ENCODE measurements around the gene TBCK. TPM values are rescaled to one million over a fixed set of nuclear protein-coding genes. Genes with fewer than 3 reads are reported as not detected.
A peak's percentile ranks its signal among the peaks of the same experiment; 100 is the strongest.

TBCK gene
- total RNA-seq, 1 donor from 2014 or later = 36.1 TPM

GRCh38 chr4:106247600-106247999 is 68.4 kb downstream of the TBCK start:
- no peak overlapping the region for H3K4me3 ChIP-seq
- H3K36me3 ChIP-seq = peaks cover 0 to 15% of the 10 kb centered on the region in 2 donors

GRCh38 chr4:106246441-106246840 is 69.6 kb downstream of the TBCK start:
- Histone ChIP-seq H3K4me1 (no peaks in the 10 kb centered on the region), H3K27ac (no peak overlapping the region), H3K4me3 (no peak overlapping the region), H3K36me3 (peaks cover 0 to 15% of the 10 kb centered on the region in 2 donors), H3K27me3 (no peaks in the 10 kb centered on the region), H3K9me3 (no peaks in the 10 kb centered on the region)
- DNase-seq (ENCODE audit: extremely low spot score in 2 of 2) = no peak
- intact Hi-C loops (cut with DNase I) = no loop called here
- TF ChIP-seq CTCF (IDR thresholded peaks at IDR 0.05) (no peak), POLR2AphosphoS5 (IDR thresholded peaks at IDR 0.05; ENCODE audit: insufficient read depth in 1 of 2, low read depth in 1 of 2) (no peak), POLR2A (IDR thresholded peaks at IDR 0.05) (no peak)

More at GRCh38 chr4:106247600-106247999, 68.4 kb downstream of the TBCK start:
- DNase-seq (ENCODE audit: extremely low spot score in 2 of 2) = no peak
- H3K4me1 ChIP-seq = no peaks in the 10 kb centered on the region
- intact Hi-C loops (cut with DNase I) = no loop called here
- H3K27ac ChIP-seq = no peak overlapping the region
- no peak for TF ChIP-seq POLR2A (IDR thresholded peaks at IDR 0.05)
- no peak for TF ChIP-seq CTCF (IDR thresholded peaks at IDR 0.05)
- TF ChIP-seq POLR2AphosphoS5 (IDR thresholded peaks at IDR 0.05; ENCODE audit: insufficient read depth in 1 of 2, low read depth in 1 of 2) = no peak
- H3K9me3 ChIP-seq = no peaks in the 10 kb centered on the region
- H3K27me3 ChIP-seq = no peaks in the 10 kb centered on the region

GRCh38 chr4:106245176-106245575 is 70.8 kb downstream of the TBCK start:
- peaks cover 0 to 7% of the 10 kb centered on the region in 2 donors for H3K36me3 ChIP-seq

GRCh38 chr4:106240699-106241098 is 75.3 kb downstream of the TBCK start:
- TF ChIP-seq POLR2AphosphoS5 (IDR thresholded peaks at IDR 0.05; ENCODE audit: insufficient read depth in 1 of 2, low read depth in 1 of 2) (no peak), POLR2A (IDR thresholded peaks at IDR 0.05) (no peak), CTCF (IDR thresholded peaks at IDR 0.05) (no peak)
- Histone ChIP-seq H3K36me3 (no peaks in the 10 kb centered on the region), H3K4me1 (no peaks in the 10 kb centered on the region), H3K4me3 (no peak overlapping the region), H3K27me3 (no peaks in the 10 kb centered on the region), H3K27ac (no peak overlapping the region), H3K9me3 (no peaks in the 10 kb centered on the region)
- no peak for DNase-seq (ENCODE audit: extremely low spot score in 2 of 2)
- intact Hi-C loops (cut with DNase I) = no loop called here

More at GRCh38 chr4:106245176-106245575, 70.8 kb downstream of the TBCK start:
- intact Hi-C loops (cut with DNase I) = no loop called here
- H3K4me1 ChIP-seq = no peaks in the 10 kb centered on the region
- H3K9me3 ChIP-seq = no peaks in the 10 kb centered on the region
- no peaks in the 10 kb centered on the region for H3K27me3 ChIP-seq
- no peak for DNase-seq (ENCODE audit: extremely low spot score in 2 of 2)
- TF ChIP-seq POLR2AphosphoS5 (IDR thresholded peaks at IDR 0.05; ENCODE audit: insufficient read depth in 1 of 2, low read depth in 1 of 2) = no peak
- TF ChIP-seq CTCF (IDR thresholded peaks at IDR 0.05) = no peak
- TF ChIP-seq POLR2A (IDR thresholded peaks at IDR 0.05) = no peak
- no peak overlapping the region for H3K27ac ChIP-seq
- no peak overlapping the region for H3K4me3 ChIP-seq

- Histone ChIP-seq H3K4me3 (no peak overlapping the region), H3K36me3 (peaks cover 0 to 11% of the 10 kb centered on the region in 2 donors), H3K9me3 (no peaks in the 10 kb centered on the region), H3K27me3 (no peaks in the 10 kb centered on the region), H3K4me1 (no peaks in the 10 kb centered on the region), H3K27ac (no peak overlapping the region)
- no peak for DNase-seq (ENCODE audit: extremely low spot score in 2 of 2)
- intact Hi-C loops (cut with DNase I) = loop anchor here (1.0 kb wide), 1 partner anchor 17 kb away; no protein-coding TSS in a partner anchor
- TF ChIP-seq POLR2A (IDR thresholded peaks at IDR 0.05) (no peak), POLR2AphosphoS5 (IDR thresholded peaks at IDR 0.05; ENCODE audit: insufficient read depth in 1 of 2, low read depth in 1 of 2) (no peak), CTCF (IDR thresholded peaks at IDR 0.05) (peak in 1 of 3 experiments; percentile 31)
These were observed 77.1 kb downstream of the TBCK start for GRCh38 chr4:106238820-106239420.
